ENCODE results near the gene UBXN10. TPM values are rescaled to one million over a fixed set of nuclear protein-coding genes. Genes with fewer than 3 reads are reported as not detected.
A peak's percentile ranks its signal among the peaks of the same experiment; 100 is the strongest.

Gene UBXN10
- total and polyA plus RNA-seq, 8 donors, result 0.31 to 8.0 (median 1.8) TPM

- Histone ChIP-seq H3K27me3 (peaks cover 0 to 47% (median 8%) of the 10 kb centered on the region in 3 donors), H3K4me3 (no peak overlapping the region), H3K9me3 (no peaks in the 10 kb centered on the region), H3K27ac (peak overlapping the region in 2 of 5 donors; percentile 79 to 92), H3K4me1 (peaks cover 16 to 38% (median 26%) of the 10 kb centered on the region in 4 donors), H3K36me3 (no peaks in the 10 kb centered on the region)
- peak; percentile 60 to 65 (median 61) for TF ChIP-seq POLR2AphosphoS5 (IDR thresholded peaks at IDR 0.05)
- TF ChIP-seq CTCF (IDR thresholded peaks at IDR 0.05), result no peak
- peak; percentile 79 for TF ChIP-seq EP300 (IDR thresholded peaks at IDR 0.05)
- no peak for TF ChIP-seq POLR2A (IDR thresholded peaks at IDR 0.05)
- intact Hi-C loops (cut with DNase I; ENCODE audit: low total_unique reads), result no loop called here
- 77 to 88% (median 83%) methylated on average over 12 to 13 of the region's 13 CpGs for WGBS, 5 donors
- DNase-seq, result peak in 1 of 2 donors; percentile 76
Observed at GRCh38 chr1:20183616-20184271, 2.2 kb upstream of the UBXN10 start.

GRCh38 chr1:20184481-20184900 lies 1.4 kb upstream of the UBXN10 start:
- H3K27me3 ChIP-seq, result peaks cover 0 to 52% (median 8%) of the 10 kb centered on the region in 3 donors
- peak overlapping the region in 3 of 5 donors; percentile 6 to 92 (median 79) for H3K27ac ChIP-seq
- WGBS, 5 donors, result 61 to 73% (median 72%) methylated on average over 6 of the region's 6 CpGs
- H3K4me1 ChIP-seq, result peaks cover 16 to 36% (median 26%) of the 10 kb centered on the region in 4 donors
- H3K36me3 ChIP-seq, result no peaks in the 10 kb centered on the region
- TF ChIP-seq CTCF (IDR thresholded peaks at IDR 0.05) (no peak), EP300 (IDR thresholded peaks at IDR 0.05) (no peak), POLR2AphosphoS5 (IDR thresholded peaks at IDR 0.05) (no peak), POLR2A (IDR thresholded peaks at IDR 0.05) (no peak)
- intact Hi-C loops (cut with DNase I; ENCODE audit: low total_unique reads), result no loop called here
- no peaks in the 10 kb centered on the region for H3K9me3 ChIP-seq
- no peak overlapping the region for H3K4me3 ChIP-seq
- DNase-seq, result no peak

- TF ChIP-seq CTCF (IDR thresholded peaks at IDR 0.05) (no peak), POLR2A (IDR thresholded peaks at IDR 0.05) (no peak), EP300 (IDR thresholded peaks at IDR 0.05) (no peak), POLR2AphosphoS5 (IDR thresholded peaks at IDR 0.05) (no peak)
- peak in 1 of 2 donors; percentile 44 for DNase-seq
- Histone ChIP-seq H3K9me3 (no peaks in the 10 kb centered on the region), H3K36me3 (no peaks in the 10 kb centered on the region), H3K27me3 (peaks cover 0 to 55% (median 8%) of the 10 kb centered on the region in 3 donors), H3K27ac (peak overlapping the region in 4 of 5 donors; percentile 42 to 92 (median 74)), H3K4me1 (peaks cover 16 to 36% (median 26%) of the 10 kb centered on the region in 4 donors), H3K4me3 (peak overlapping the region; percentile 42 to 54 (median 52))
- intact Hi-C loops (cut with DNase I; ENCODE audit: low total_unique reads), result no loop called here
- 46 to 64% (median 63%) methylated on average over 15 to 17 of the region's 17 CpGs for WGBS, 5 donors
Observed at GRCh38 chr1:20184997-20185833, 681 bp upstream of the UBXN10 start.

GRCh38 chr1:20187103-20187812 lies 1.4 kb downstream of the UBXN10 start:
- peaks cover 16 to 38% (median 26%) of the 10 kb centered on the region in 4 donors for H3K4me1 ChIP-seq

More at GRCh38 chr1:20187103-20187812, 1.4 kb downstream of the UBXN10 start:
- Histone ChIP-seq H3K36me3 (peaks cover 0 to 7% (median 0%) of the 10 kb centered on the region in 4 donors), H3K27ac (peak overlapping the region in 4 of 5 donors; percentile 12 to 92 (median 74)), H3K4me3 (peak overlapping the region in 3 of 4 donors; percentile 42 to 54 (median 52)), H3K27me3 (peaks cover 0 to 58% (median 8%) of the 10 kb centered on the region in 3 donors), H3K9me3 (no peaks in the 10 kb centered on the region)
- TF ChIP-seq CTCF (IDR thresholded peaks at IDR 0.05) (peak in 1 of 7 experiments; percentile 11), POLR2A (IDR thresholded peaks at IDR 0.05) (no peak), POLR2AphosphoS5 (IDR thresholded peaks at IDR 0.05) (peak in 1 of 3 donors; percentile 43), EP300 (IDR thresholded peaks at IDR 0.05) (no peak)
- 38 to 68% (median 40%) methylated on average over 7 of the region's 7 CpGs for WGBS, 5 donors
- peak; percentile 66 to 78 for DNase-seq
- intact Hi-C loops (cut with DNase I; ENCODE audit: low total_unique reads), result no loop called here
